Activated effector memory CD4-positive, alpha-beta T cell treated with anti-CD3 and anti-CD28 coated beads, Interleukin-2, amount 50 U/mL, for 16 hours (primary cell): ENCODE results near the gene TSPAN9.

ENCODE experiments used
- DNase-seq: peaks from one replicate; pipeline ENCODE4 v3.0.0-alpha.2; 2020

Gene TSPAN9

DNA sequence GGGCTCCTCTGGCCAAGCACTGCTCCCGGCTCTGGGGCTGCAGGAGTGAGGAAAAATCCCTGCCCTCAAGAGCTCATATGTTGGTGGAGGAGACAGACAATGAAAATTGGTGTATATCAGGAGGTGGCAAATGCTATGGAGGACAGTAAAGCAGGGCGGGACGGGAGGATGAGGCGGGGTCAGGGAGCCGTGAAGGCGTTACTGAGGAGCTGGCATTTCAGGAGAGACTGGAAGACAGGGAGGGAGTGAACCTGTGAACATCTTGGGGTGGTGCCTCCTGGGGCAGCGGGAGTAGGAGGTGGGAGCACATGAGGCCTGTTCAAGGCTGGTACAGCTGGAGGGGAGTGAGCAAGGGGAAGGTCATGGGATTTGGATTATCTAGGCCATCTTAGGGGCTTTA is 26.6 kb downstream of the TSPAN9 start:
- DNase-seq: no peak

DNA sequence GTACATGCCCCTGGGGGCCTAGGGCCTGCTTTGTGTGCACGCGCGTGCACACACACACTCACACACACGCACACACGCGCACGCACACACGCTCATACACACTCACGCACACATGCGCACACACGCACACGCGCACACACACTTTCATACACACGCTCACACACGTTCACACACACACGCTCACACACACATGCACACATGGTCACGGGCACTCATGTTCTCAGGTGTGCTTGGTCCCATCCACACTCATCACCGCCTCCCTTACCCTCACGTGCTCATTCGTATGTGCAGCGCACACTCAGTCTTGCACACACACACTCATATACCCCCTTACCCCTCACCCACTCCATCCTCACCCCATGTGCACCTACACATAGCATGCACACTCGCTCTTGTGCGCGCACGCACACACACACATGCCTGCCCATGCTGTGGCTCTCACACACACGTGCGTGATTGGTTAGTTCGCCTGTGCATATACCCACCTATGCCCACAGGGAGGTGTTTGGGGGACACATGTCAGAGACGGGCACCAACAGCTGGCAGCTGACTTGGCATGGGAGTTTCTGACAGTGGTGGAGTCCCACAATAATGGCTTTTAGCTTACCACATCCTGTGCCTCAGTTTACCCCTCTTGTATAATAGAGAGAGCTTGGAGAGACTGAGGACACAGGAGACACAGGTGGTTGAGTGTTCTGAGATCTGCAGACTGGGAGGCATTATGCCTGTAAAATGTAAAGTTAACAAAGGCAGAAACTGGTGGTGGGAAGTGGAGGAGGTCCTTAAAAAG is 28.7 kb downstream of the TSPAN9 start:
- no peak for DNase-seq

DNA sequence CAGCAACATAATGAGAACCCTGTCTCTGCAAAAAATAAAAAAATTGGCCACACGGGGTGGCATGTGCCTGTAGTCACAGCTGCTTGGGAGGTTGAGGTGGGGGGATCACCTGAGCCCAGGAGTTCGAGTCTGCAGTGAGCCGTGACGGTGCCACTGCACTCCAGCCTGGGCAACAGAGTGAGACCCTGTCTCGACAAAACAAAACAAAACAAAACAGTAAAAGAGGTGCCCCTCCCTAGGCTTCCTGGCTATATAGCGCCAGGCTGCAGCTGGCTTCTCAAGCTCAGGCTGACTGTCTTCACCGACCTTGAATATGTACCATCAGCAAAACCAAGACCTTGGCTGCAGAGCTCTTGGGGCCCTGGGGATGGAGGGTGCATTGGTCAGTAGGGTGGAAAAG is 29.4 kb downstream of the TSPAN9 start:
- DNase-seq: no peak

DNA sequence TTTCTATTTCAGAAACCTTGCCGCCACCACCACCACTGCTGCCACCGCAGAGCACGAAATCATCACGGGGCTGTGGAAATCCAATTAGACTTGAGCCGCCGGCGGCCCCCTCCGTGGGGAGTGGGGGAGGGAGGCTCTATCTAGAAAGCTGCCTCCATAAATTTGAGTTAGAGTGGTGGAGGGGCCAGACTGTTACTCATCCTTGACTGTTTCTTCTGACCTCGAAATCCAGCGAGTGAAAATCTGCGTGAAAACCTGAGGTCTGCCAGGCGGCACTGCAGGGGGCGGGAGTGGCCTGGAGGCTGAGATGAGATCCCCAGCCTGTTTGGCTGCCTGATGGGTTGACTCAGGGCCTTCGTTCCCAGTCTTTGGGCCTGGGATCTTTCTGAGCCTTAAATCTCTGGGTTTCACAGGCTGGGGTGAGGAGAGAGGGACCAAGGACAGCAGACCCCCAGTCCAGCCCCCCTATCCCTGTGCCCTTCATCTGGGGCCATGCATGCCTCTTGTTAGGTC is 29.9 kb downstream of the TSPAN9 start:
- no peak for DNase-seq

DNA sequence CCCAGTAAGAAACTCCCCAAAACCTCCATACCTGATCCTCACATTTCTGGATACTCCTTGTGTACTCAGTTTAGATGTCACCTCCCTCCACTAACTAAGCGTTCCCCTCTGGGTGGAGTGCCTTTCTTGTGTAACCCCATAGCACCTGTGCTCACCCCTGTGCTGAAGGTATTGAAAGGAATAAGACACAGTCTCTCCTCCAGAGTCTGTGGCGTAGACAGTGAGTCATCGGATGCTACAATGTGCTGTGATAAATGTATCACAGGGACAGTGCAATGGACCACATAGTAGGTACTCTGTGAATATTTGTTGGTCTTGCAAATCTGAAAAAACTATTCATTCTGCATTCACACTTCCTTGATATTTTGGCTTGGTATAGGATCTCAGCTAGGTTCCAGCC is 30.8 kb downstream of the TSPAN9 start:
- no peak for DNase-seq

DNA sequence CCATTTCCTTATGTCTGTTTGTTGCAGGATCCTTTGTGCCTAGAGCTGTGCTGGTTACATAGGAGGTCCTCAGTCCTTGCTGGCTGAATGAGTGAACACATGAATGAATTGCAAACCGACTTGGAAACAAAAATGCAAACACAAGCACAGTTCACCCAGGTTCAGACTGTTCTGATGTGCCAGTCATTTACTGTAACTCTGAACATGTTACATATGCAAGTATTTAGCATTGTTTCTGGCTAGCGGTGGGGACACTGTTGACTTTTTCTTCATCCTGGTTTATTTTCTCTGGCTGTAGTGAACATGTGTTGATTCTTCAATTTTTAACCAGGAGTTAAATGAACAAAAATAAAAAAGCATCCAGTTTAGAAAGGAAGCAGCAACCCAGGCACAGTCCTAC is 33.4 kb downstream of the TSPAN9 start:
- DNase-seq: no peak

DNA sequence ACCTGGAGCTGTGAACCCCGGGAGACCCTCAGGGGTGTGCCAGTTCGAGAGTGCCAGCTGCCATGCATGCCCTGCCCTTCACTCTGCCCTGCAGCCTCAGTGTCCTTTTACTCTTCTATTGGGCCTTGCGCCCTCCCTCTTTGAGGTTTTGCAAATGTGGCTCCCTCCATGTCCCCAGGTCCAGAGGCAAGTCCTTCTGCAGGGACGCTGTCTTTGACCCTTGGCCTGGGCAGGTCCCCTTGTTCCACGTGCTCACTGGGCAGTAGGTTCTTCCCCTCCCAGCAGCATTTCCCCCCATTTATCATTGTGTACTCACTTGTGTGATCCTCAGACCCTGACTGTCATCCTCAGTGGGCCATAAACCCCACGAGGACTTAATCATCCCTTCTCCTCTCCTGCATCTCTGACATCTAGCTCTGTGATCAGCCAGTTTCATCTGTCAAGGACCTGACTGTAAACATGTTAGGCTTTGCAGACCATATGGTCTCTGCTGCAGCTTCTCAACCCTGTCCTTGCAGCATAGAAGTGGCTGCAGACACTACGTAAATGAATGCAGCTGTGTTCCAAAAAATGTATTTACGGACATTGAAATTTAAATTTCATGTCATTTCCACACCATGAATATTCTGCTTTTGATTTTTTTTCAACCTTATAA is 36.6 kb downstream of the TSPAN9 start:
- DNase-seq: no peak

DNA sequence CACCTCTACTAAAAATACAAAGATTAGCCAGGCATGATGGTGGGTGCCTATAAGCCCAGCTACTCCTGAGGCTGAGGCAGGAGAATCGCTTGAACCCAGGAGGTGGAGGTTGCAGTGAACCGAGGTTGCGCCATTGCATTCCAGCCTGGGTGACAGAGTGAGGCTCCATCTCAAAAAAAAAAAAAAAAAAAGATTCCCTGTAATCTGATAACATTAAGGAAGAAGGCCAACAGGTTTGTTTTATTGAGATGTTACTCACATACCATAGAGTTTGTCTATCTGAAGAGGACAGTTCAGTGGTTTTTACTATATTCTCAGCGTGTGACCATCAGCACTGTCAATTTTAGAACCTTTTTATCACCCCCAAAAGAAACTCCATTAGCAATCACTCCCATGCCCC is 37.5 kb downstream of the TSPAN9 start:
- no peak for DNase-seq

DNA sequence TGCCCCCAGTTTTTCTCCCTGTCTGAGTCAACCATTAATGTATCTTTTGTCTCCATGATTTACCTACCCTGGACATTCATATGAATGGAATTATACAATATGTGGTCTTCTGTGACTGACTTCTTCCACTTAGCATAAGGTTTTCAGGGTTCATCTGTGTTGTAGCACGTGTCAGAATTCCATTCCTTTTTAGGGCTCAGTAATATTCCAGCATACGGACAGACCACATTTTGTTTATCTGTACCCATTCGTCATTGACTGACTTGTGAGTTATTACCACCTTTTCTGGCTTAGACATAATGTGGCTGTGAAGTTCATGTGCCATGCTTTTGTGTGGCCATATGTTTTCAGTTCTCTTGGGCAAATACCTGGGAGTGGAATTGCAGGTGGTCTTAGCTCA is 37.9 kb downstream of the TSPAN9 start:
- no peak for DNase-seq

DNA sequence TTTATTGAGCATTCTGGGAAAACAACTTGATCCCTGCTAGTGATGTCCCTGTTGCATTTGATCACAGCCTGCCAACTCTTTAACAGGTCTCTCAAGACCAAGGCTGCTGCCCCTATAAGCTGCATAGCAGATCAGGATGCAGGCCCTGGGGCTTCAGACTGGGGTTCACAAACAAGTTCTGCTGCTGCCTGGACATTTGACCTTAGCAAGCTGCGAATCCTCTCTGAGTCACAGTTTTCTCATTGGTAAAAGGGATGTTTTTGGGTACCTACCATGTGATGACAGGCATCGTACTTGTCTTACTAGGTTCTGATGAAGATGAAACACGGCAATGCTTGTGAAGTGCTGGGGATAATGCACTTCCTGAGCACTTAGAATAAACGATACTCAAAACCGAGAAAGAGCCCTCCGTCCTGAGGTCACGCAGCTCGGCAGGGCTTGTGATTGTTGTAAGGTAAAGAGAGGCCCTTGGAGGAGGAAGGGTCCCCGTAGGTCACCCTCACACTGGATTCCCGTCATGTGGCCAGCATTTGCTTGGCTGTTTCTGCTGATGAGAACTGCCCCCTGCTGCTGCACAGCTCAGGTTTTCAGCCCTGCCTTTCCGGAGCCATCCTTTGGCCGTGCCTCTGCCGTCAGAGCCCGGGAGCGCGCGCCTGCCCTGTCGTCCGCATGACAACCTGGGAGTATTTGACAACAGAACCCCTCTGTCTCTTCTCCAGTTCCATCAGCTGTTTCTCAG is 39.1 kb downstream of the TSPAN9 start:
- no peak for DNase-seq

DNA sequence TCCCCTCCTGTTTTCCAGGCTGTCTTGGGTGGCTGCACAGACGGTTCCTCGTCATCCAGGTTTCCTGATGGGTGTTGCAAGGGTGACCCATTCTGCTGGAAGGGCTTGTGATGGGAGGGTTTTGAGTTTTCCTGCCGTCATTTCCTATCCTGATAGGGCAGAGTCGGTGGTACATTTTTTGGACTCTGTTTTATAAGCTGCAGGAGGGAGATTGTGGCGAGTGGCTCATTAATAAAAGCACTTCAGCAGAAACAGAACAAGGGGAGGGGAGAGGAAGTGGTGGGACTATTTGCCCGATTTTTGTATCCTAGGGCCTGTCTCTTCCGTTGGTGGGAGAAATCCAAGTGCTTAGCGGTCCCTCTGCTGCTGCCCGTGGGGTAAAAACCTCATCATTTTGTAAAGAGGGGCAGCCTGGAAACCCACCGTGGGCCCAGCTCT is 40.0 kb downstream of the TSPAN9 start:
- DNase-seq: no peak

DNA sequence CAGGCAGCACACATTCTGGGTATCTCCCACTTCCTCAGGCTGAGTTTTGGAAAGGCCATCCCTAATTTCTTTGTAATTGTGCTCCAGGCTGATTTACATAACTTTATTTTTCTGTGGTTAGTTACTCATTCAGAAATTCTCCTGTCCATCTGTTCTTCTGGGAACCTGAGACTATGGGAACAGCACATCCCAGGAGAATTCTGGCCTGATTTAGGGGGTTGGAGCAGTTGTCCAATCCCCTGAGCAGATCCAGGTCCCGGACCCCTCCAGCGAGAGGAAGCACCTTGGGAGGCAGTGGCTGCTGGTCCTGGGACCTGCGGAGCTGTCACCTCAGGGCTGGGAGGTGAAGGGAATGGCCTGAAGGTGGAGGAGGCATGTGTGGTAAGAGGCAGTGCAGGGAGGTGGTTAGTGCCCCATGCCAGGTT is 40.4 kb downstream of the TSPAN9 start:
- DNase-seq: no peak

DNA sequence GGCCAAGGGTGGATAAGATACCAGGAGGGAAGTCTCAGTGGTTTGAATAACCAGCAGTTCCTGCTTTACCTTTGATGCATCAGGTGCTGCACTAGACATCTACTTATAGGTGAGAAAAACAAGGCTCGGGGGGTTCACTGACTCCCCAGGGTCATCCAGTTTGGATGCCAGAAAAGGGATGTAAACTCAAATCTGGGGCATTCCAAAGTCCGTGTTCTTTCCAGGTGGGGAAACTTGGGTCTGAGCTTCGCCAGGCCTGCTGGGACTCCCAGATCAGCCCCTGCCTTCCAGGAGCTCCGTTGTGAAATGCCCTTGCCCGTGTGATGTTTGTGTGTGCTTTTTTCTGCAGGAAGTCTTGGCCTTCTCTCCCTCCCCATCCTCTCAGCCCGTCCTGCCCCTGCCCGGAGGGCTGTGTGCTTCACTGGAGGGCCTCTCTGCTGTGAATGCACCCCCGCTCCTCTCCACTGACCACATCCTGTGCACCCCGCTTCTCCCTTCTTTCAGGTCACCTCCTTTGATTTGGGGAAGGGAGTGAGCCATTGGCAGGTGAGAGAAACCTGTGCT is 42.1 kb downstream of the TSPAN9 start:
- DNase-seq: no peak

DNA sequence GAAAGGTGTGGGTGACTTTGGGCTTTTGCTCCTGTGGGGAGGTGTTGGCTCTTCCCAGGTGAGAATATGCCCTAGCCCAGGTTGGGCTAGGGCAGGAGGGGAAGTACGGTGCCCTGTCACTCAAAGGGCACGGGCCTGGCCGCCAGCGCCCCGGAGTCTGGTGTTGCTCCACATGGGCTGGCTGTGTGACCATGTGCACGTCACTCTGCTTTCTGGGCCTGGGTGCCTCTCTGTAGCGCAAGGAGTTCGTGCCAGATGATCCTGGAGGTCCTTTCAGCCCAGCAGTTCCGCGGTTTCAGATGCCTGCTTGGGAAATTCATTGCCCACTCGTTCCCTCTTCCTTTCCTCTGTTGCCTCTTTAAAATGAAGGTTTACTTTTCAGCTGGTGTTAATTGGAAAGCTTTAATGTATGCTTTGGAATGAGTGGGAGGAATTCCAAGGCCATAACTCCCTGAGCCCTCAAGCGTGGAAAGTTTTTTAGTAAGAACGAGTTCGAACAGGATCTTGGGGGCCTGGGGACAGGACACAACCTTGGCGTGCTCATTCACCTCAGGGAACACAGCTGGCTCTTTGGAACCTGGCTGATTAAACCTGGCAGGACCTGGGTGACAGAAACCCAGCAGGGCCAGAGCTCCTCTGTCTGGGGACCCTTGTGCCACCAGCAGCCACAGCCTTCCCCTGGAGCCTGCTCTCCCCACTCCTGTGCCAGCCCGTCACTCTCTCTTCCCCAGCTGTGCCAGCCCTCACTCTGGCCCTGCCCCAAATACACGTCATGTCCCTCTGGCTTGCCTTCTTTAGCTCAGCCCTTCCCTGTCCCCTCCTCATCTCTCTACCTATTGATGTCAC is 42.8 kb downstream of the TSPAN9 start:
- no peak for DNase-seq

DNA sequence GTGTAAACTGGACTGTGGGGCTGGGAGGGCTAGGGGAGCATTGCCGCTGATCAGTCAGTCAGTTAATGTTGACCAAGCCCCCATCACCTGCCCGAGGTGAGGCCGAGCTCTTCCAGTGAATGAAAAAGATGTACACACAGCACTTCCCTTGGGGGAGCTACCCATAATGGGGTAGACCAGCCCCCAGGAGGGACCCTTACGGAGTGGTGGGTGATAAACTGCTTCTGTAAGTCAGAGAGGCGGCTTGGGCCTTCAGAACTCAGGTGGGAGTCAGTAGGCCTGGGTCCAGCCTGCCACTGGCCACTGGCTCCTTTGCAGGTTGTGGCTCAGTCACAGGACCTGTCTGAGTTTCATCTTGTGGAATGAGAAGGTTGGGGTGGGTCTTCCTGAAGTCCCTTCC is 43.5 kb downstream of the TSPAN9 start:
- no peak for DNase-seq

DNA sequence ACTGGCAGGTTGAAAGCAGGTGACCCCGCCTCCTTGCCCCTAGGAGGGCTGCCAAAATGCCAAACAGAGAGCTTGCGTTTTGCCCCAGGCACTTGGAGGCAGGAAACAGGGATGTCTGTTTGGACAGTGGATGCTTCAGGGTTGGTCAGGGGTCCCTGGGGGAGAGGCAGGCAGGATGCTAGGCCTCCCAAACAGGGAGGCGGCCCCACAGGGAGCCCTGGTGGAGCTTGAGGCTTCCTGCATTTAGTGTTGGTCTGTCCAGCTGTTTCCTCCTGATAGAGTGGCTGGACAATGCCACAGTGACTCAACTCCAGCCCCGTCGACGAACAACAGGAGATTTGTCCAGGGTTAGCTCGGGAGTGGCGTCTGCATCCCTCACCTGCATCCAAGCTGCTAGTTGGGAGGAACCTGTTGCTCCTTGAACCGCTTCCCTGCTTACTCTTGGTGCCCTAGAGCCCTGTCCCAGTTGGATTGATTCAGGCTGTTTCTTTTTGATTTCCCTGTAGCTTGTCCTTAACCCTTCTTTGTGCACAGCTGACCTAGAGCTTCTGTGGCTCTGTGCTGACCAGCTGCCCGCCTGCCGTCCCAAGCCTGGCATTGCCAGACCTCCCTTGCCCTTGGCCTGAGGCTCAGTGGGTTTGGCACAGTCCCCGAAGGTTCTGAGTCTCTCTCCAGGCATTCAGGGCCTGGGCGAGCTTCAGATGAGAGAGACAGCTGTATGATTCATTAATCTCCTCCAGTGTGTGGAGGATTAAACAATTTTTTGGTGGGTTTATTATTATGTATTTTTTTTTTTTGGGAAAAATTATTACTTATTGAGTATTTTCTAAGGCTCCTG is 45.9 kb downstream of the TSPAN9 start:
- DNase-seq: no peak

DNA sequence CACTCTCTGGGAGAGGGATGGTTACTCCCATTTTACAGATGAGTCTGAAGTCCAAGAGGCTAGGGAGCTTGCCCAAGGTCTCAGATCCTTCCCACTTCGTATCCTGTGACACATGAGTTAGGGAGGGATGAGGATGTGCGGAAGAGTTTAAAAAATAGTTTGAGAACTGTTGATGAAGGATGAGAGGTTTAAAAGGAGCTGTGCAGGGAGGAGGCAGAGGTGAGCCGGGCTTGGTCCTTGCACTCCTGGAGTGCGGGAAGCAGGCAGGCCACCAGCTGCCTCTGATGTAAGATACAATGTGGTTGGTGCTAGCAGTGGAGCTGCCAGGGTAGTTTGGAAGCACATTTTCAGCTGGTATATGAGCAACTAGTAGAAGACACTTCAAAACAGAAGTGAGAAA is 46.5 kb downstream of the TSPAN9 start:
- no peak for DNase-seq

DNA sequence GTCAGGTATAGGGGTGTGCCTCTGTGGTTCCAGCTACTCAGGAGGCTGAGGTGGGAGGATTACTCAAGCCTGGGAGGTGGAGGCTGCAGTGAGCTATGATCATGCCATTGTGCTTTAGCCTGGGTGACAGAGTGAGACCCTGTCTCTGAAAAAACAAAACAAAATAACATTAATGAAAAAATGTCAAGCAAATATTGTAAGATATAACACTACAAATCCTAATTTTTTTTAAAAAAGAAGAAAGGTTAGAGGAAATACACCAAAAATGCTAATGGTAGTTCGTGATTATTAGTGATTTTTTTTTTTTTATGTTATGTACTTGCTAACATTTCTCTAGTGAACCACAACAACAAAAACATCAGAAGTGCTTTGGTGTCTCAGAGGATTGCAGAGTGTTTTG is 47.7 kb downstream of the TSPAN9 start:
- no peak for DNase-seq

DNA sequence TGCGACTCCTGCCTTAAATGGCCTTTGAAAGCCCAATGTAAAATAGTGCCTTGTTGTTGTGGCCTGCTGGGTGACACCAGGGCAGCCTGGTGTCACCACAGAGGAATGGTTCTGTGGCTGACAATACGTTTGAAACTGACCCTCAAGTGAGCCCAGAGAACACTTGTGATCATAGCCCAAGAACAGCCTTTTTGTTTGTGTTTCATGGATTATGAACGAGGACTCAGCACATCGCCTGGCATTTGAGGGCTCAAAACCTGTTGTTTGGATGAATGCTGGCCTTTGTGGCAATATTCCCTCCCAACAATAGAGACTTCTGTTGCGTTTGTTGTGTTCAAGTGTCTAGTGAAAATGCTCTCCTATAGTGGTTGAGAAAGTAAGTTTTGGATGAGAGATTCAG is 48.5 kb downstream of the TSPAN9 start:
- no peak for DNase-seq

DNA sequence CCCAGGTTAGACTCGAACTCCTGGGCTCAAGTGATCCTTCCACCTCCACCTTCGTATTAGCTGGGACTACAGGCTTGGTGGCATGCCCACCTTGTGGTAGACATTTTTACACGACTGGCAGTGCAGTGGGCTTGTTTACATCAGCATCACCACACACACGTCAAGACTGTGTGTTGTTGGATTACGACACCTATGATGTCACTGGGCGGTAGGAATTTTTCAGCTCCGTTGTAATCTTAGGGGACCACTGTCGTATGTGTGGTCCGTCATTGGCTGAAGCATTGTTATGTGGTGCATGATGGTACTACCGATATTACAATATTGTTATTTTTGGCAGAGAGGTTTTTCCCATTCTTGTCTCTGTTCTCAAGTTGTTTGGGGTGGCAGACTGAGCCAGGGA is 50.7 kb downstream of the TSPAN9 start:
- no peak for DNase-seq

DNA sequence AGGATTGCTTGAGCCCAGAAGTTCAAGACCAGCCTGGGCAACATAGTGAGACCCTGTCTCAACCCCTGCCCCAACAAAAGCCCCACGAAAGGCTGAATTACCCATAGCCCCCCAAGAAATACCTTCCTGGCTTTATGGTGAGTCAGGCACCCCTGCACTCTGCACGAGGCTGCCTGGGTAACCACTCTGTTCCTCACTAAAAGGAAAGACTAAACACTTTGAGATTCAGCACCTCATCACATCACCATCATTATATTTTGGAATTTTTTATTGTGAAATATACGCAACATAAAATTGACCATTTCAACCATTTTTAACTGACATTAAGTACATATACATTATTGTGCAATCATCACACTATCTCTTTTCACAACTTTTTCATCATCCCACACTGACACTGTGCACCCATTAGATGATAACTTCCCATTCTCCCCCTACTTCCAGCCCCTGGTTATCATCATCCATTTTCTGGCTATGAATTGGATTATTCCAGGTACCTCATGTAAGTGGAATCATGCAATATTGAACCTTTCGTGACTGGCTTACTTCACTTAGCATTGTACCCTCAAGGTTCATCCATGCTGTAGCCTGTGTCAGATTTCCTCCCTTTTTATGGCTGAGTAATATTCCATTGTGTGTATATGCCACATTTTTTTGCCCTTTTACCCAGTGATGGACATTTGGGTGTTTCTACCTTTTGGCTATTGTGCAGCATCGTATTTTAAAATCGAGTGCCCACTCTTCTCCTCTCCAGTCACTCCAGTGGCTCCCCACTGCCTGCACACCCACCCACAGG is 51.5 kb downstream of the TSPAN9 start:
- DNase-seq: no peak
